ENCODE measurements around the gene PCDH8.

- TF ChIP-seq EZH2 (IDR thresholded peaks at IDR 0.05; ENCODE audit: insufficient read depth, poor library complexity, severe bottlenecking): no peak
- TF ChIP-seq EZH2phosphoT487 (IDR thresholded peaks at IDR 0.05; ENCODE audit: insufficient read depth, low read depth): no peak
Measured at GRCh38 chr13:52797176-52797575, 51.3 kb downstream of the PCDH8 start.

Data from GM23248 (cell line).